Suppressor macrophage treated with lipopolysaccharide for 4 hours (primary cell): Measurements from ENCODE around the gene EXOSC6.
A peak's percentile ranks its signal among the peaks of the same experiment; 100 is the strongest.
"Not testable (repeated sequence)": the region's sequence is repeated elsewhere in the genome, so short reads cannot be mapped to it uniquely, and the experiment has no call there.

Experiments used
- DNase-seq: peaks from one replicate; pipeline ENCODE4 v3.0.0-alpha.2; 2020

The EXOSC6 gene

GRCh38 chr16:70251629-70252354 is at the start of gene EXOSC6:
Gene EXOSC6, minus strand, starts transcription at chr16:70251940. Its CDS starts 40 bp downstream, at chr16:70251900.
- peak; percentile 97 for DNase-seq

- no peak for DNase-seq
Observed at GRCh38 chr16:70301121-70301520, 49.4 kb upstream of the EXOSC6 start.

GRCh38 chr16:70298988-70299938 is 47.5 kb upstream of the EXOSC6 start, which contains the start of gene DDX19B:
Gene DDX19B, plus strand, starts transcription at chr16:70299186. Its CDS starts 112 bp downstream, at chr16:70299298.
- peak; percentile 76 for DNase-seq

GRCh38 chr16:70295634-70296033 is 43.9 kb upstream of the EXOSC6 start:
- DNase-seq = no peak

GRCh38 chr16:70294385-70295025 is 42.8 kb upstream of the EXOSC6 start:
- no peak for DNase-seq

GRCh38 chr16:70292148-70292547 is 40.4 kb upstream of the EXOSC6 start:
- not testable (repeated sequence) for DNase-seq

- no peak for DNase-seq
Observed at GRCh38 chr16:70290949-70291519, 39.3 kb upstream of the EXOSC6 start.

- peak; percentile 98 for DNase-seq
Observed at GRCh38 chr16:70289229-70290094, 37.7 kb upstream of the EXOSC6 start, which contains the start of gene AARS1. Gene AARS1, minus strand, starts transcription at chr16:70289506. Its CDS starts 6,743 bp downstream, at chr16:70282763.

- not testable (repeated sequence) for DNase-seq
Observed at GRCh38 chr16:70287304-70287971, 35.7 kb upstream of the EXOSC6 start.

GRCh38 chr16:70276392-70276791 is 24.7 kb upstream of the EXOSC6 start:
- DNase-seq = no peak

GRCh38 chr16:70271696-70272095 is 20.0 kb upstream of the EXOSC6 start:
- DNase-seq = no peak

- no peak for DNase-seq
Observed at GRCh38 chr16:70270176-70270575, 18.4 kb upstream of the EXOSC6 start.

GRCh38 chr16:70269471-70269870 is 17.7 kb upstream of the EXOSC6 start:
- no peak for DNase-seq

- DNase-seq = not testable (repeated sequence)
Observed at GRCh38 chr16:70267922-70268321, 16.2 kb upstream of the EXOSC6 start.

GRCh38 chr16:70267516-70267915 is 15.8 kb upstream of the EXOSC6 start:
- DNase-seq = peak; percentile 56

- not testable (repeated sequence) for DNase-seq
Observed at GRCh38 chr16:70259903-70260302, 8.2 kb upstream of the EXOSC6 start.

- no peak for DNase-seq
Observed at GRCh38 chr16:70258946-70259345, 7.2 kb upstream of the EXOSC6 start.

GRCh38 chr16:70258065-70258464 is 6.3 kb upstream of the EXOSC6 start:
- no peak for DNase-seq

- no peak for DNase-seq
Observed at GRCh38 chr16:70257391-70257790, 5.7 kb upstream of the EXOSC6 start.

- no peak for DNase-seq
Observed at GRCh38 chr16:70255574-70255973, 3.8 kb upstream of the EXOSC6 start.

- no peak for DNase-seq
Observed at GRCh38 chr16:70254965-70255286, 3.2 kb upstream of the EXOSC6 start.
